Activated naive CD4-positive, alpha-beta T cell treated with anti-CD3 and anti-CD28 coated beads, Interleukin-2, amount 50 U/mL, for 72 hours (primary cell): ENCODE results near the gene WDR45B. TPM values are rescaled to one million over a fixed set of nuclear protein-coding genes. Genes with fewer than 3 reads are reported as not detected.
"Not testable (repeated sequence)": the region's sequence is repeated elsewhere in the genome, so short reads cannot be mapped to it uniquely, and the experiment has no call there.

Experiments used
- ATAC-seq, 2 donors: fragments of 150-1000 bp; cut with Tn5 transposase; 2 replicates each; pipeline ENCODE4 v1.10.0; 2021; ENCODE audit warnings: mild to moderate bottlenecking in 2 of 2, moderate library complexity in 2 of 2
- DNase-seq, 2 donors: peaks; one replicate each; pipeline ENCODE4 v3.0.0; 2021 to 2022; ENCODE audit warnings: low spot score in 2 of 2
- H3K27ac Mint-ChIP-seq, 2 donors: one replicate each; pipeline ENCODE4 v1.8.0; 2022; ENCODE audit warnings: mild to moderate bottlenecking in 2 of 2, mixed read lengths in 2 of 2
- H3K36me3 Mint-ChIP-seq, 2 donors: one replicate each; pipeline ENCODE4 v1.8.0; 2022; ENCODE audit warnings: mixed read lengths in 2 of 2
- H3K9me3 Mint-ChIP-seq, 2 donors: one replicate each; pipeline ENCODE4 v1.8.0; 2022; ENCODE audit warnings: mixed read lengths in 2 of 2
- total RNA-seq, 2 donors: library from RNA; stranded (reverse); gene quantifications; one replicate each; pipeline ENCODE4 v1.2.3, GENCODE V29; 2022

WDR45B gene
- total RNA-seq, 2 donors from 2014 or later, result 33.9 to 89.9 TPM

- H3K27ac Mint-ChIP-seq, result peak overlapping the region in 1 of 2 donors; percentile 9
- ATAC-seq (no peak), DNase-seq (no peak)
- H3K36me3 Mint-ChIP-seq, result peaks cover 8 to 10% of the 10 kb centered on the region in 2 donors
- no peaks in the 10 kb centered on the region for H3K9me3 Mint-ChIP-seq
Observed at GRCh38 chr17:82589851-82590180, 58.4 kb downstream of the WDR45B start.

GRCh38 chr17:82588266-82589175 is 59.7 kb downstream of the WDR45B start:
- H3K27ac Mint-ChIP-seq, result peak overlapping the region; percentile 46 to 74
- peaks cover 8% of the 10 kb centered on the region in 2 donors for H3K36me3 Mint-ChIP-seq
- no peaks in the 10 kb centered on the region for H3K9me3 Mint-ChIP-seq
- DNase-seq, result no peak
- no peak for ATAC-seq

GRCh38 chr17:82587234-82588086 is 60.8 kb downstream of the WDR45B start:
- peaks cover 5 to 8% of the 10 kb centered on the region in 2 donors for H3K36me3 Mint-ChIP-seq
- ATAC-seq, result peak in 1 of 2 donors; percentile 7
- no peak for DNase-seq
- H3K9me3 Mint-ChIP-seq, result no peaks in the 10 kb centered on the region
- H3K27ac Mint-ChIP-seq, result peak overlapping the region; percentile 46 to 77

GRCh38 chr17:82586576-82587233 is 61.5 kb downstream of the WDR45B start:
- H3K27ac Mint-ChIP-seq, result peak overlapping the region; percentile 46 to 77
- ATAC-seq (no peak), DNase-seq (no peak)
- H3K36me3 Mint-ChIP-seq, result peaks cover 5 to 8% of the 10 kb centered on the region in 2 donors
- H3K9me3 Mint-ChIP-seq, result no peaks in the 10 kb centered on the region

GRCh38 chr17:82585935-82586575 is 62.2 kb downstream of the WDR45B start:
- H3K27ac Mint-ChIP-seq, result peak overlapping the region in 1 of 2 donors; percentile 79
- not testable (repeated sequence) for ATAC-seq, H3K9me3 Mint-ChIP-seq, DNase-seq, H3K36me3 Mint-ChIP-seq

GRCh38 chr17:82583720-82584234 is 64.5 kb downstream of the WDR45B start:
- DNase-seq, result no peak
- ATAC-seq, result peak; percentile 31 to 78
- Mint-ChIP-seq H3K36me3 (peaks cover 5 to 8% of the 10 kb centered on the region in 2 donors), H3K9me3 (no peaks in the 10 kb centered on the region), H3K27ac (no peak overlapping the region)

GRCh38 chr17:82582709-82583108 is 65.5 kb downstream of the WDR45B start:
- H3K36me3 Mint-ChIP-seq, result peaks cover 5 to 8% of the 10 kb centered on the region in 2 donors
- H3K27ac Mint-ChIP-seq, result peak overlapping the region in 1 of 2 donors; percentile 68
- no peak for DNase-seq
- H3K9me3 Mint-ChIP-seq, result no peaks in the 10 kb centered on the region
- ATAC-seq, result no peak

- Mint-ChIP-seq H3K27ac (peak overlapping the region in 1 of 2 donors; percentile 68), H3K36me3 (peaks cover 4 to 5% of the 10 kb centered on the region in 2 donors), H3K9me3 (no peaks in the 10 kb centered on the region)
- DNase-seq (no peak), ATAC-seq (no peak)
Observed at GRCh38 chr17:82582213-82582612, 66.0 kb downstream of the WDR45B start.

- not testable (repeated sequence) for DNase-seq, ATAC-seq, H3K27ac Mint-ChIP-seq, H3K9me3 Mint-ChIP-seq, H3K36me3 Mint-ChIP-seq
Observed at GRCh38 chr17:82579969-82580368, 68.3 kb downstream of the WDR45B start.

GRCh38 chr17:82577300-82577699 is 70.9 kb downstream of the WDR45B start:
- H3K9me3 Mint-ChIP-seq, result no peaks in the 10 kb centered on the region
- ATAC-seq (no peak), DNase-seq (no peak)
- no peak overlapping the region for H3K27ac Mint-ChIP-seq
- H3K36me3 Mint-ChIP-seq, result peaks cover 0 to 5% of the 10 kb centered on the region in 2 donors

GRCh38 chr17:82575581-82576221 is 72.5 kb downstream of the WDR45B start:
- DNase-seq, H3K27ac Mint-ChIP-seq, H3K9me3 Mint-ChIP-seq, H3K36me3 Mint-ChIP-seq, ATAC-seq: not testable (repeated sequence)

GRCh38 chr17:82574041-82574440 is 74.2 kb downstream of the WDR45B start:
- DNase-seq (no peak), ATAC-seq (no peak)
- H3K36me3 Mint-ChIP-seq, result peaks cover 0 to 5% of the 10 kb centered on the region in 2 donors
- peak overlapping the region in 1 of 2 donors; percentile 90 for H3K27ac Mint-ChIP-seq
- H3K9me3 Mint-ChIP-seq, result no peaks in the 10 kb centered on the region

GRCh38 chr17:82571855-82572254 is 76.4 kb downstream of the WDR45B start:
- H3K27ac Mint-ChIP-seq, result no peak overlapping the region
- ATAC-seq, result no peak

GRCh38 chr17:82570277-82570676 is 78.0 kb downstream of the WDR45B start:
- H3K36me3 Mint-ChIP-seq, result no peaks in the 10 kb centered on the region
- H3K9me3 Mint-ChIP-seq, result no peaks in the 10 kb centered on the region
- DNase-seq, result no peak
- peak overlapping the region in 1 of 2 donors; percentile 50 for H3K27ac Mint-ChIP-seq
- no peak for ATAC-seq

More at GRCh38 chr17:82571855-82572254, 76.4 kb downstream of the WDR45B start:
- Mint-ChIP-seq H3K9me3 (no peaks in the 10 kb centered on the region), H3K36me3 (peaks cover 0 to 5% of the 10 kb centered on the region in 2 donors)
- no peak for DNase-seq

GRCh38 chr17:82569621-82570020 is 78.6 kb downstream of the WDR45B start:
- ATAC-seq, result no peak
- Mint-ChIP-seq H3K9me3 (no peaks in the 10 kb centered on the region), H3K27ac (no peak overlapping the region), H3K36me3 (no peaks in the 10 kb centered on the region)
- DNase-seq, result no peak
